Suprapubic skin (tissue), 4 donors: ENCODE measurements around the gene PCNX4. TPM values are rescaled to one million over a fixed set of nuclear protein-coding genes. Genes with fewer than 3 reads are reported as not detected.

Experiments
- DNase-seq, 2 donors: peaks; one replicate each; pipeline ENCODE4 v3.0.0-alpha.2; 2019; ENCODE audit warnings: low spot score in 2 of 2
- H3K27ac ChIP-seq: fragments of 200-600 bp; sonication (generic); one replicate; pipeline ENCODE4 v1.5.1; 2019
- H3K27me3 ChIP-seq: fragments of 200-600 bp; sonication (generic); one replicate; pipeline ENCODE4 v1.5.1; 2019
- H3K36me3 ChIP-seq: fragments of 200-600 bp; sonication (generic); one replicate; pipeline ENCODE4 v1.5.1; 2019
- H3K4me1 ChIP-seq: fragments of 200-600 bp; sonication (generic); one replicate; pipeline ENCODE4 v1.5.1; 2019
- H3K4me3 ChIP-seq: fragments of 200-600 bp; sonication (generic); one replicate; pipeline ENCODE4 v1.5.1; 2019; ENCODE audit warnings: mild to moderate bottlenecking
- H3K9me3 ChIP-seq: fragments of 200-600 bp; sonication (generic); one replicate; pipeline ENCODE4 v1.5.1; 2019
- CTCF ChIP-seq, 2 donors: fragments of 200-600 bp in 1 of 2; fragments of 450-650 bp in 1 of 2; sonication (generic) in 1 of 2; IDR thresholded peaks; one replicate each; pipeline ENCODE4 v1.5.1; 2016 to 2019; ENCODE audit warnings: antibody characterized with exemption in 2 of 2, mild to moderate bottlenecking in 1 of 2, moderate library complexity in 1 of 2
- EP300 ChIP-seq: sonication (generic); formaldehyde crosslinking; IDR thresholded peaks from one replicate; pipeline ENCODE4 v1.6.1; 2017; ENCODE audit warnings: antibody characterized with exemption
- POLR2A ChIP-seq, 2 donors: fragments of 450-650 bp; IDR thresholded peaks; one replicate each; pipeline ENCODE4 v1.6.1; 2017; ENCODE audit warnings: antibody characterized with exemption in 2 of 2, mild to moderate bottlenecking in 2 of 2, moderate library complexity in 2 of 2
- POLR2AphosphoS5 ChIP-seq, 3 donors: sonication (generic); formaldehyde crosslinking; IDR thresholded peaks; one replicate each; pipeline ENCODE4 v1.6.1; 2017; ENCODE audit warnings: antibody characterized with exemption in 3 of 3
- WGBS: methylation state at CpG from one replicate; pipeline ENCODE4 v1.1.5; 2018; 5-methylcytosine and 5-hydroxymethylcytosine counted together
- total RNA-seq, 4 donors: library from RNA; depleted of rRNA; stranded (reverse); fragments of >200 nt; gene quantifications; one replicate each; pipeline ENCODE4 v1.1.0, GENCODE V29; 2016

Gene PCNX4
- total RNA-seq, 4 donors from 2014 or later, result 26.5 to 56.3 (median 42.5) TPM

- 70% methylated on average over 3 of the region's 3 CpGs for WGBS
- DNase-seq, result no peak
- Histone ChIP-seq H3K9me3 (no peaks in the 10 kb centered on the region), H3K27me3 (no peaks in the 10 kb centered on the region), H3K4me1 (peaks cover 9% of the 10 kb centered on the region), H3K4me3 (no peak overlapping the region), H3K36me3 (no peaks in the 10 kb centered on the region), H3K27ac (no peak overlapping the region)
- TF ChIP-seq POLR2A (IDR thresholded peaks at IDR 0.05), result no peak
Observed at GRCh38 chr14:60087668-60088067, 4.1 kb upstream of the PCNX4 start.

GRCh38 chr14:60089221-60089620, 2.5 kb upstream of the PCNX4 start:
- Histone ChIP-seq H3K4me3 (no peak overlapping the region), H3K4me1 (peaks cover 24% of the 10 kb centered on the region), H3K27ac (no peak overlapping the region), H3K36me3 (no peaks in the 10 kb centered on the region), H3K27me3 (no peaks in the 10 kb centered on the region), H3K9me3 (no peaks in the 10 kb centered on the region)
- TF ChIP-seq CTCF (IDR thresholded peaks at IDR 0.05) (no peak), EP300 (no peak), POLR2AphosphoS5 (IDR thresholded peaks at IDR 0.05) (no peak), POLR2A (IDR thresholded peaks at IDR 0.05) (no peak)
- 42% methylated on average over 4 of the region's 4 CpGs for WGBS
- DNase-seq, result no peak

GRCh38 chr14:60090864-60091519, 731 bp upstream of the PCNX4 start:
- no peak for TF ChIP-seq EP300
- TF ChIP-seq CTCF (IDR thresholded peaks at IDR 0.05), result no peak
- TF ChIP-seq POLR2A (IDR thresholded peaks at IDR 0.05), result no peak
- TF ChIP-seq POLR2AphosphoS5 (IDR thresholded peaks at IDR 0.05), result no peak
- peak in 1 of 2 donors; percentile 71 for DNase-seq
- 9% methylated on average over 16 of the region's 16 CpGs for WGBS

GRCh38 chr14:60092526-60092920, 800 bp downstream of the PCNX4 start:
- no peak for DNase-seq
- no peak for TF ChIP-seq CTCF (IDR thresholded peaks at IDR 0.05)
- TF ChIP-seq POLR2AphosphoS5 (IDR thresholded peaks at IDR 0.05), result no peak
- no peak for TF ChIP-seq EP300
- TF ChIP-seq POLR2A (IDR thresholded peaks at IDR 0.05), result no peak
- WGBS, result 0% methylated on average over 14 of the region's 14 CpGs

More at GRCh38 chr14:60090864-60091519, 731 bp upstream of the PCNX4 start:
- no peaks in the 10 kb centered on the region for H3K9me3 ChIP-seq
- H3K4me3 ChIP-seq, result peak overlapping the region; percentile 86
- H3K27ac ChIP-seq, result peak overlapping the region; percentile 98
- H3K36me3 ChIP-seq, result no peaks in the 10 kb centered on the region
- H3K4me1 ChIP-seq, result peaks cover 40% of the 10 kb centered on the region
- H3K27me3 ChIP-seq, result no peaks in the 10 kb centered on the region

GRCh38 chr14:60093080-60093479, 1.4 kb downstream of the PCNX4 start:
- H3K27ac ChIP-seq, result peak overlapping the region; percentile 98
- H3K9me3 ChIP-seq, result no peaks in the 10 kb centered on the region
- no peak for DNase-seq
- H3K4me3 ChIP-seq, result peak overlapping the region; percentile 86
- no peak for TF ChIP-seq EP300
- no peak for TF ChIP-seq CTCF (IDR thresholded peaks at IDR 0.05)
- no peak for TF ChIP-seq POLR2A (IDR thresholded peaks at IDR 0.05)
- no peak for TF ChIP-seq POLR2AphosphoS5 (IDR thresholded peaks at IDR 0.05)
- H3K4me1 ChIP-seq, result peaks cover 37% of the 10 kb centered on the region
- WGBS, result 9% methylated on average over 3 of the region's 3 CpGs
- peaks cover 4% of the 10 kb centered on the region for H3K36me3 ChIP-seq
- no peaks in the 10 kb centered on the region for H3K27me3 ChIP-seq

More at GRCh38 chr14:60092526-60092920, 800 bp downstream of the PCNX4 start:
- H3K9me3 ChIP-seq, result no peaks in the 10 kb centered on the region
- H3K27me3 ChIP-seq, result no peaks in the 10 kb centered on the region
- peak overlapping the region; percentile 98 for H3K27ac ChIP-seq
- peak overlapping the region; percentile 86 for H3K4me3 ChIP-seq
- H3K4me1 ChIP-seq, result peaks cover 40% of the 10 kb centered on the region
- no peaks in the 10 kb centered on the region for H3K36me3 ChIP-seq

- Histone ChIP-seq H3K27ac (peak overlapping the region; percentile 98), H3K4me3 (peak overlapping the region; percentile 86), H3K27me3 (no peaks in the 10 kb centered on the region), H3K36me3 (peaks cover 4% of the 10 kb centered on the region), H3K4me1 (peaks cover 37% of the 10 kb centered on the region), H3K9me3 (no peaks in the 10 kb centered on the region)
- no peak for DNase-seq
- TF ChIP-seq CTCF (IDR thresholded peaks at IDR 0.05), result no peak
- TF ChIP-seq POLR2A (IDR thresholded peaks at IDR 0.05), result no peak
- TF ChIP-seq POLR2AphosphoS5 (IDR thresholded peaks at IDR 0.05), result no peak
- no peak for TF ChIP-seq EP300
Observed at GRCh38 chr14:60093606-60094005, 1.9 kb downstream of the PCNX4 start.
